Endothelial cell of umbilical vein (primary cell): ENCODE data around the gene KATNAL1. TPM values are rescaled to one million over a fixed set of nuclear protein-coding genes. Genes with fewer than 3 reads are reported as not detected.

ENCODE experiments used
- BruUV-seq: library from RNA; stranded (reverse); fragments of 400-500 nt; replicated peaks from 2 replicates; lab custom pipeline; 2021; lab: Mats Ljungman, UMichigan
- CTCF ChIA-PET: fragments of 300-600, 350-600 bp; sonication (Branson Sonifier 250); formaldehyde crosslinking; loops from one replicate; lab custom pipeline; 2021; ENCODE audit warnings: antibody characterized with exemption, inconsistent platforms; lab: Charles Lee
- POLR2A ChIA-PET: fragments of 300-600, 350-600 bp; sonication (Branson Sonifier 250); formaldehyde crosslinking; loops from one replicate; lab custom pipeline; 2021; ENCODE audit warnings: antibody characterized with exemption, inconsistent platforms; lab: Charles Lee
- DNase-seq: peaks from one replicate; pipeline ENCODE4 v3.0.0-alpha.2; 2011; ENCODE audit warnings: low read depth, low spot score
- FAIRE-seq: peaks from 2 replicates; lab custom pipeline; 2011; peaks lifted over from hg19 to GRCh38; lab: Jason Lieb, UNC
- H2AFZ ChIP-seq: 2 replicates; pipeline ENCODE4 v1.6.0; 2012; ENCODE audit warnings: low read depth, low read length, control low read depth, inconsistent platforms
- H3K27ac ChIP-seq: 2 replicates; pipeline ENCODE4 v1.5.1; 2011; ENCODE audit warnings: low read depth, mild to moderate bottlenecking, control low read depth, low read length, moderate library complexity; ENCODE audit not compliant: insufficient read depth
- H3K27me3 ChIP-seq, 2 experiments: 2 replicates each; pipeline versions ENCODE4 v1.6.0 to v1.6.1; 2011; ENCODE audit warnings: low read length in 2 of 2, mixed read lengths in 1 of 2; ENCODE audit not compliant: control insufficient read depth in 2 of 2, insufficient read depth in 2 of 2
- H3K36me3 ChIP-seq, 2 experiments: 2 replicates in 1 of 2; 3 replicates in 1 of 2; pipeline ENCODE4 v1.5.1; 2011; ENCODE audit warnings: low read length in 2 of 2, mild to moderate bottlenecking in 1 of 2, moderate library complexity in 1 of 2; ENCODE audit not compliant: control insufficient read depth in 2 of 2, insufficient read depth in 2 of 2; ENCODE audit errors: extremely low read depth in 1 of 2
- H3K4me1 ChIP-seq: 3 replicates; pipeline ENCODE4 v1.5.1; 2011; ENCODE audit warnings: mild to moderate bottlenecking, low read length; ENCODE audit not compliant: control insufficient read depth, insufficient read depth; ENCODE audit errors: extremely low read depth
- H3K4me2 ChIP-seq: 2 replicates; pipeline ENCODE4 v1.6.1; 2011; ENCODE audit warnings: low read length, control low read depth, mixed read lengths; ENCODE audit not compliant: insufficient read depth
- H3K4me3 ChIP-seq, 3 experiments: fragments of 200-600 bp in 1 of 3; sonication (generic), shearing (Covaris generic) in 1 of 3; replicated peaks in 1 of 3; 2 replicates each; pipeline ENCODE4 v1.5.1; 2011 to 2016; ENCODE audit warnings: control low read depth in 3 of 3, low read length in 3 of 3, mild to moderate bottlenecking in 2 of 3, inconsistent platforms in 1 of 3, low read depth in 1 of 3, moderate library complexity in 1 of 3; ENCODE audit not compliant: insufficient read depth in 1 of 3
- H3K79me2 ChIP-seq: 2 replicates; pipeline ENCODE4 v1.6.0; 2012; ENCODE audit warnings: low read length, inconsistent platforms; ENCODE audit not compliant: control insufficient read depth, insufficient read depth
- H3K9ac ChIP-seq: replicated peaks from 2 replicates; pipeline ENCODE3; 2011; ENCODE audit warnings: low read length, control low read depth; ENCODE audit not compliant: insufficient read depth; ENCODE audit errors: extremely low read depth
- H3K9me1 ChIP-seq: replicated peaks from 3 replicates; pipeline ENCODE4 v1.6.0; 2011; ENCODE audit warnings: mild to moderate bottlenecking, low read length; ENCODE audit not compliant: control insufficient read depth, insufficient read depth; ENCODE audit errors: extremely low read depth
- H3K9me3 ChIP-seq: replicated peaks from 2 replicates; pipeline ENCODE4 v1.5.1; 2012; ENCODE audit warnings: low read length, inconsistent platforms; ENCODE audit not compliant: control insufficient read depth, insufficient read depth
- H4K20me1 ChIP-seq: replicated peaks from 2 replicates; pipeline ENCODE3; 2011; ENCODE audit warnings: mild to moderate bottlenecking, low read length; ENCODE audit not compliant: control insufficient read depth, insufficient read depth; ENCODE audit errors: extremely low read depth
- CTCF ChIP-seq, 2 donors: IDR thresholded peaks; 1 replicate in 1 of 2; 2 replicates in 1 of 2; pipeline ENCODE4 v1.5.1; 2011; ENCODE audit warnings: low read length in 2 of 2, mild to moderate bottlenecking in 2 of 2, moderate library complexity in 2 of 2, control low read depth in 1 of 2, inconsistent platforms in 1 of 2, low read depth in 1 of 2; ENCODE audit not compliant: insufficient read depth in 1 of 2; ENCODE audit errors: extremely low read depth in 1 of 2
- EZH2 ChIP-seq: IDR thresholded peaks from 2 replicates; pipeline ENCODE4 v1.6.1; 2012; ENCODE audit warnings: borderline replicate concordance, low read depth, mild to moderate bottlenecking, moderate library complexity, low read length, inconsistent platforms; ENCODE audit not compliant: severe bottlenecking
- FOS ChIP-seq: IDR thresholded peaks from 2 replicates; pipeline ENCODE4 v1.6.1; 2011; ENCODE audit warnings: mild to moderate bottlenecking, low read length, moderate library complexity, borderline replicate concordance; ENCODE audit not compliant: insufficient read depth
- GATA2 ChIP-seq: IDR thresholded peaks from 2 replicates; pipeline ENCODE4 v1.7.0; 2011; ENCODE audit warnings: low read depth, mild to moderate bottlenecking, moderate library complexity, mixed read lengths, low read length; ENCODE audit not compliant: insufficient read length, insufficient read depth
- JUN ChIP-seq: IDR thresholded peaks from 2 replicates; pipeline ENCODE4 v1.6.1; 2011; ENCODE audit warnings: borderline replicate concordance, low read depth; ENCODE audit not compliant: insufficient read length, insufficient read depth
- MAX ChIP-seq: IDR thresholded peaks from 2 replicates; pipeline ENCODE4 v1.6.1; 2011; ENCODE audit not compliant: insufficient read depth, insufficient read length
- MYC ChIP-seq: IDR thresholded peaks from one replicate; pipeline ENCODE4 v1.6.1; 2011; ENCODE audit warnings: mild to moderate bottlenecking, low read depth, low read length
- POLR2A ChIP-seq: IDR thresholded peaks from 2 replicates; pipeline ENCODE4 v1.6.1; 2012; ENCODE audit warnings: low read depth, mild to moderate bottlenecking, control low read depth, low read length
- POLR2AphosphoS5 ChIP-seq: IDR thresholded peaks from 2 replicates; pipeline ENCODE4 v1.6.1; 2012; ENCODE audit warnings: low read depth, mild to moderate bottlenecking, control low read depth, low read length, moderate library complexity; ENCODE audit not compliant: insufficient read depth
- dilution Hi-C: fragments of 300-500 bp; cut with MboI; formaldehyde crosslinking; loops from one replicate; pipeline ENCODE4 v1.15.0; 2019; ENCODE audit warnings: low sequenced_read_pairs; ENCODE audit not compliant: extremely low pct_ligation_motif_present
- intact Hi-C: fragments of 100-400 bp; cut with micrococcal nuclease; formaldehyde crosslinking; loops from one replicate; pipeline ENCODE4 v1.10.0; 2022
- polyA plus RNA-seq, 4 experiments: library from polyadenylated mRNA; depleted of rRNA in 3 of 4; stranded (reverse) in 3 of 4; unstranded in 1 of 4; fragments of >200 nt; gene quantifications; 2 replicates each; pipeline versions ENCODE4 v1.2.1 to v1.2.3, GENCODE V29; 2011 to 2012; ENCODE audit warnings: missing spikeins in 1 of 4
- total RNA-seq: library from RNA; stranded (reverse); gene quantifications from 2 replicates; pipeline ENCODE4 v1.2.3, GENCODE V29; 2021

The KATNAL1 gene
- total and polyA plus RNA-seq, 2 donors (not counting 3 experiments of a cell fraction or from before 2014, with no cell fraction given), result 7.2 to 49.2 TPM

DNA sequence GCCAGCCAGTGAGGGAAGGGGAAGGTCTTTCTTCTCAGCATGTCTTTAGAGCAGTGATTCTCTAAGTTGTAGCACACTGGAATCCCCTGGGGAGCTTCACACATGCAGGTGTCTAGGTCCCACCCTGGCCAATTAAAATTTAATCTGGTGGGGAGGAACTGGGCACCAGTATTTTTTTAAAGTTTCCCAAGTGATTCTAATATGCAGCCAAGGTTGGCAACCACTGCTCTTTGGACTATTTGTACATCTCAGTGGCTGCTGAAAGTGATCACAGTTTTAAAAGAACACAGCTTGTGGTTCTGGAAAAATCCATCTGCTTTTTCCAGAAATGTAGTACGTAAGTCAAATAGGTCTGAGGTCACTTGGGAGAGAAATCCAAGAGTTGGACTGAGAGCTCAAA is 10.7 kb upstream of the KATNAL1 start:
- Histone ChIP-seq H3K9ac (no peak overlapping the region), H3K27me3 (no peaks in the 10 kb centered on the region), H4K20me1 (no peaks in the 10 kb centered on the region), H3K4me2 (no peak overlapping the region), H3K79me2 (no peaks in the 10 kb centered on the region), H2AFZ (no peak overlapping the region), H3K4me1 (peaks cover 5% of the 10 kb centered on the region), H3K4me3 (no peak overlapping the region), H3K9me3 (no peaks in the 10 kb centered on the region), H3K9me1 (no peaks in the 10 kb centered on the region), H3K36me3 (no peaks in the 10 kb centered on the region), H3K27ac (no peak overlapping the region)
- ChIA-PET POLR2A (no interaction called here), CTCF (interaction anchor here (0.9 to 1.3 kb wide), 3 partner anchors 19 to 185 kb away, joined by 3 to 4 read pairs (median 3); no protein-coding TSS in a partner anchor)
- DNase-seq, result no peak
- no peak for FAIRE-seq
- intact Hi-C loops, result no loop called here
- no peak for TF ChIP-seq CTCF (IDR thresholded peaks at IDR 0.05; ENCODE audit: extremely low read depth in 1 of 2, insufficient read depth in 1 of 2, low read depth in 1 of 2, low read length in 2 of 2)
- no peak for TF ChIP-seq POLR2AphosphoS5
- TF ChIP-seq MYC, result no peak
- no peak for TF ChIP-seq FOS
- TF ChIP-seq EZH2, result no peak
- TF ChIP-seq MAX, result no peak
- TF ChIP-seq POLR2A, result no peak
- no peak for TF ChIP-seq GATA2
- no peak for TF ChIP-seq JUN
- BruUV-seq, result no TSS peak
- dilution Hi-C loops, result no loop called here
